Measurements from ENCODE around the gene TCEANC2.
"Not testable (repeated sequence)": the region's sequence is repeated elsewhere in the genome, so short reads cannot be mapped to it uniquely, and the experiment has no call there.

Gene TCEANC2

DNA sequence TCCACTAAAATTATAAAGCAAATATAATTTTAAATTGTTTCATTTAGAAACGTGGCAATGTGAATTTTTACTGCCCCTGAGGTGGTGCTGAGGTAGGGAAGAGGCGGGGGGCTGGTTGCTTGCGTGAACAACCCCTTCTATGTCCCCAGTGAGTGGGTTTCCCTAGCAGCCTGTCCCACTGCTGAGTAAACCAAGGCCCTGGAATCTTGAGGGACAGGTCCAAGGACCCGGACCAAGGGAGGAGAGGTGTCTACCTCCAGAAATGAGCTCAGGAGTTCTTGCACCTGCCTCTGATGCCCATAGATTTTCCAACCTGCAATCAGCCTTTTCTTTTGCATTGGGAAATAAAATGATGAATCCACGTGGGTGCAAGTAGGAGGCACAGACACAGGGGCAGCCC, 34.8 kb upstream of the TCEANC2 start:
- H3K36me3 ChIP-seq = no peaks in the 10 kb centered on the region
- peaks cover 0 to 29% of the 10 kb centered on the region in 2 donors for H3K27me3 ChIP-seq
- H3K4me1 ChIP-seq = no peaks in the 10 kb centered on the region
- no peak overlapping the region for H3K4me3 ChIP-seq
- TF ChIP-seq, protein P1, sequence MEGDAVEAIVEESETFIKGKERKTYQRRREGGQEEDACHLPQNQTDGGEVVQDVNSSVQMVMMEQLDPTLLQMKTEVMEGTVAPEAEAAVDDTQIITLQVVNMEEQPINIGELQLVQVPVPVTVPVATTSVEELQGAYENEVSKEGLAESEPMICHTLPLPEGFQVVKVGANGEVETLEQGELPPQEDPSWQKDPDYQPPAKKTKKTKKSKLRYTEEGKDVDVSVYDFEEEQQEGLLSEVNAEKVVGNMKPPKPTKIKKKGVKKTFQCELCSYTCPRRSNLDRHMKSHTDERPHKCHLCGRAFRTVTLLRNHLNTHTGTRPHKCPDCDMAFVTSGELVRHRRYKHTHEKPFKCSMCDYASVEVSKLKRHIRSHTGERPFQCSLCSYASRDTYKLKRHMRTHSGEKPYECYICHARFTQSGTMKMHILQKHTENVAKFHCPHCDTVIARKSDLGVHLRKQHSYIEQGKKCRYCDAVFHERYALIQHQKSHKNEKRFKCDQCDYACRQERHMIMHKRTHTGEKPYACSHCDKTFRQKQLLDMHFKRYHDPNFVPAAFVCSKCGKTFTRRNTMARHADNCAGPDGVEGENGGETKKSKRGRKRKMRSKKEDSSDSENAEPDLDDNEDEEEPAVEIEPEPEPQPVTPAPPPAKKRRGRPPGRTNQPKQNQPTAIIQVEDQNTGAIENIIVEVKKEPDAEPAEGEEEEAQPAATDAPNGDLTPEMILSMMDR (IDR thresholded peaks at IDR 0.05) = no peak
- intact Hi-C loops (cut with DNase I; ENCODE audit: low total_unique reads) = no loop called here
- DNase-seq = no peak
- H3K27ac ChIP-seq = no peak overlapping the region
- no peaks in the 10 kb centered on the region for H3K9me3 ChIP-seq

DNA sequence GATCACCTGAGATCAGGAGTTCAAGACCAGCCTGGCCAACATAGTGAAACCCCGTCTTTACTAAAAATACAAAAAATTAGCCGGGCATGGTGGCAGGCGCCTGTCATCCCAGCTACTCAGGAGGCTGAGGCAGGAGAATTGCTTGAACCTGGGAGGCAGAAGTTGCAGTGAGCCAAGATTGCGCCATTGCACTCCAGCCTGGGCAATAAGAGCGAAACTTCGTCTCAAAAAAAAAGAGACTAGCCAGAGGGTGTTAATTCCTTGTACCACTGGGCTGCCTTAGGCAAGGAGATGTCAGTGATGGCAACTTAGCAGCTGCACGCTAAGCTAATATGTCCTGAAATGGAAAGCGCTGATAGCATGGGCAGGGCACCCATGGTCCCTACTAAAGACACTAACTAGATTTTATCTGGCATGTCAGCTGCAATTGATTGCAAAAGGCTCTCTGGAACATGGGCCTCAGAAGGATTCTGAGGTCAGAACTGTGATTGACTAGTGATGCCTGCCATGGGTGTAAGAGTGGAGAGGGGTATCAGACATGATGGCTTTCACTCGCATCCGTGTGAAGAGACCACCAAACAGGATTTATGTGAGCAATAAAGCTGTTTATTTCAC, 33.7 kb upstream of the TCEANC2 start:
- DNase-seq; intact Hi-C loops (cut with DNase I; ENCODE audit: low total_unique reads); H3K27ac ChIP-seq; H3K9me3 ChIP-seq; H3K36me3 ChIP-seq; H3K4me3 ChIP-seq; H3K4me1 ChIP-seq: not testable (repeated sequence)
- peaks cover 0 to 19% of the 10 kb centered on the region in 2 donors for H3K27me3 ChIP-seq

DNA sequence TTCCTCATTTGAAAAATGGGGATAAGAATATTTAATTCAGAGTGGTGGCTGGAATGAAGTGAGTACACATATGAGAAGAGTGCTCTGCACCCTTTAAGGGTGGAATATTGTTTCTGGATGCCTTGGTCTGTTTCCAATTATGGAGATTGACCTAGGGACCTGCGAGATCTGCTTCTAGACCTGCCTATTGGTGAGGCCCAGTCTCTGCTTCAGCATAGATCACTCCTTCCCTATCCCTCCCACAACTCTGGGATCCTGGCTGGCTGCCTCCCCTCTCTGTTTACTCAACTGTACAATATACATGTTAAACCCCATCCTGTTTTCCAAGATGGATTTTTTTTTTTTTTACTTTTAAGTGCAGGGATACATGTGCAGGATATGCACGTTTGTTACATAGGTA, 29.1 kb upstream of the TCEANC2 start:
- intact Hi-C loops (cut with DNase I; ENCODE audit: low total_unique reads) = no loop called here
- Histone ChIP-seq H3K27ac (no peak overlapping the region), H3K9me3 (no peaks in the 10 kb centered on the region), H3K36me3 (peaks cover 0 to 15% (median under 1%) of the 10 kb centered on the region in 3 donors), H3K27me3 (no peaks in the 10 kb centered on the region), H3K4me3 (no peak overlapping the region), H3K4me1 (no peaks in the 10 kb centered on the region)
- TF ChIP-seq, protein P1 (IDR thresholded peaks at IDR 0.05) = no peak
- DNase-seq = no peak

DNA sequence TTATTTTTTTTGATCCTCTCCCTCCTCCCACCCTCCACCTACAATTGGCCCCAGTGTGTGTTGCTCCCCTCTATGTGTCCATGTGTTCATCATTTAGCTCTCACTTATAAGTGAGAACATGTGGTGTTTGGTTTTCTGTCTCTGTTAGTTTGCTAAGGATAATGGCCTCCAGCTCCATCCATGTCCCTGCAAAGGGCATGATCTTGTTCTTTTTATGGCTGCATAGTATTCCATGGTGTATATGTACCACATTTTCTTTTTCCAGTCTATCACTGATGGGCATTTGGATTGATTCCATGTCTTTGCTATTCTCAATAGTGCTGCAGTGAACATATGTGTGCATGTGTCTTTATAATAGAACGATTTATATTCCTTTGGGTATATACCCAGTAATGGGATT, 28.6 kb upstream of the TCEANC2 start:
- H3K27me3 ChIP-seq; H3K4me1 ChIP-seq; DNase-seq; H3K4me3 ChIP-seq; H3K9me3 ChIP-seq; intact Hi-C loops (cut with DNase I; ENCODE audit: low total_unique reads); H3K27ac ChIP-seq: not testable (repeated sequence)
- peaks cover 2 to 19% (median 6%) of the 10 kb centered on the region in 3 donors for H3K36me3 ChIP-seq

DNA sequence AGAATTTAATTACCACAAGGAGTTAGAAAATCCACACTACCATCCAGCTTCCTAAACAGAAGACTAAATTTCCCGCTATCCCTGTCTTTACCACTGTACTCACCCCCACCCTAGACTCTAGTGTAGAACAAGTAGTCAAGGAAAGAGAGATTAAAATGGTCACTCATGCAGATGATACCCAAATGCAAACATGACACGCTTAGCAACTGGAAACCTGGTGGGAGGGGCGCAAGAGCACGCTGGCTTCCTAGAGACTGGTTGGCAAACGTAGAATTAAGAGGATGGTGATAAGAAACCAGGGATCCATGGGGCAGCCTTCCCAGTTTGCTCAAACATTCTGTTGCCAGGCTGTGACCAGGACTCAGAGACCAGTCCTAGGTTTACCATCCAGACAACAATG, 25.6 kb upstream of the TCEANC2 start:
- DNase-seq = no peak
- Histone ChIP-seq H3K9me3 (no peaks in the 10 kb centered on the region), H3K4me1 (no peaks in the 10 kb centered on the region), H3K27ac (no peak overlapping the region), H3K4me3 (no peak overlapping the region), H3K36me3 (peaks cover 28 to 49% (median 35%) of the 10 kb centered on the region in 3 donors), H3K27me3 (no peaks in the 10 kb centered on the region)
- intact Hi-C loops (cut with DNase I; ENCODE audit: low total_unique reads) = no loop called here
- TF ChIP-seq, protein P1 (IDR thresholded peaks at IDR 0.05) = no peak

DNA sequence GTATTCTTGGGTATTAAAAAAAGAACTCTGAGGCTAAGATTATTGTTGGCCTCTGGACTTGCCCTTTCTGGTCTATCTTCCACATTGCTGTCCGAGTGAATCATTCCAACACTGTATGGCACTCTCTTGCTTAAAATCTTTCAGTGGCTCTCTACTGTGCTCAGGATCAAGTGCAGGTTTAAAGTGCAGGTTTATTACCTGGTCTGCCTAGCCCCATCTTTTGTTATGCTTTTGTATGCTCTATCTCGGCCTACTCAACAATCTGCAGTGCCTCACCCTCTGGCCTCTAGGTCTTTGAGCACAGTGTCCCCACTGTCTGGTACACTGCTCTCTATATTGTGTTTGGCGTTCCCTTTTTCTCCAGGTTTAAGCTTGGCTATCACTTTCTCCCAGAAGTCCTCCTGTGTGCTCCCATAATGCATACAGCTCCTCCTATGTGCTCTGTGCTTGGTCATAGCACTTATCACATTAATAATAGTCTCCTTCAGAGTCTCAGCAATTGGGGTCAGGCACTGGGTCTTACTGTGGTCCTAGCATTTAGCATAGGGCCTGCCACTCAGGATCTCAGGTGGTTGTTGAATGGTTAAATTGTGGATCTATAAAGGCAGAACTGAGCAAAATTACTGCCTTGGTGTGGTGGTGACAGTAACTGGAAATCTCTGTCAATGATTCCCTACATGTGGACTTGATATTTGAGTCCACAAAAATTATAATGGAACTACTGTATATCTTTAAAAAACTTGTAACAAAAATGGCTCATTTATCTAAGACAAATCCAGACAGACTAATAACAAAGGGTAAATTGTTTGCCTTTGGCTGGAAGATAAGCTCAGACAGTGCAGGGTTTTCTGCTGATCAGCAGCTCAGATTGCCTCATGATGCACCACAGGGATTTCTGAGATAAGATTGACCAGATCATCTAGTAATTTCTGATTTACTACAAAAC, 24.8 kb upstream of the TCEANC2 start:
- H3K9me3 ChIP-seq = no peaks in the 10 kb centered on the region
- peaks cover 36 to 56% (median 42%) of the 10 kb centered on the region in 3 donors for H3K36me3 ChIP-seq
- H3K27ac ChIP-seq = no peak overlapping the region
- H3K4me3 ChIP-seq = no peak overlapping the region
- no peaks in the 10 kb centered on the region for H3K4me1 ChIP-seq
- no peaks in the 10 kb centered on the region for H3K27me3 ChIP-seq
- TF ChIP-seq, protein P1 (IDR thresholded peaks at IDR 0.05) = no peak
- intact Hi-C loops (cut with DNase I; ENCODE audit: low total_unique reads) = no loop called here
- no peak for DNase-seq

All from tibial artery (tissue), 4 donors.